ENCODE data around the gene TRIM4. TPM values are rescaled to one million over a fixed set of nuclear protein-coding genes. Genes with fewer than 3 reads are reported as not detected.
"Not testable (repeated sequence)": the region's sequence is repeated elsewhere in the genome, so short reads cannot be mapped to it uniquely, and the experiment has no call there.

The TRIM4 gene
- total RNA-seq, 1 donor from 2014 or later: 8.9 TPM

- H3K9me3 Mint-ChIP-seq: peaks cover 8% of the 10 kb centered on the region
- no peaks in the 10 kb centered on the region for H3K36me3 Mint-ChIP-seq (ENCODE audit: low read depth)
Measured at GRCh38 chr7:99949645-99950228, 30.4 kb upstream of the TRIM4 start.

GRCh38 chr7:99947608-99948007 is 28.3 kb upstream of the TRIM4 start:
- no peak overlapping the region for H3K27ac Mint-ChIP-seq (ENCODE audit: unreplicated experiment)
- no peaks in the 10 kb centered on the region for H3K36me3 Mint-ChIP-seq (ENCODE audit: low read depth)
- H3K27me3 Mint-ChIP-seq (ENCODE audit: low read depth): peaks cover 6% of the 10 kb centered on the region
- H3K4me3 Mint-ChIP-seq: no peak overlapping the region
- no peak for DNase-seq (ENCODE audit: low read depth, low spot score)
- TF ChIP-seq CTCF (conservative IDR thresholded peaks at IDR 0.05): no peak
- peaks cover 31% of the 10 kb centered on the region for H3K4me1 Mint-ChIP-seq
- H3K9me3 Mint-ChIP-seq: peaks cover 8% of the 10 kb centered on the region

More at GRCh38 chr7:99949645-99950228, 30.4 kb upstream of the TRIM4 start:
- Mint-ChIP-seq H3K27ac (ENCODE audit: unreplicated experiment) (no peak overlapping the region), H3K27me3 (ENCODE audit: low read depth) (peaks cover 11% of the 10 kb centered on the region), H3K4me3 (no peak overlapping the region), H3K4me1 (peaks cover 14% of the 10 kb centered on the region)
- no peak for DNase-seq (ENCODE audit: low read depth, low spot score)
- peak; percentile 49 for TF ChIP-seq CTCF (conservative IDR thresholded peaks at IDR 0.05)

GRCh38 chr7:99944497-99945070 is 25.3 kb upstream of the TRIM4 start:
- no peak for DNase-seq (ENCODE audit: low read depth, low spot score)
- Mint-ChIP-seq H3K4me1 (peaks cover 32% of the 10 kb centered on the region), H3K27me3 (ENCODE audit: low read depth) (peaks cover 4% of the 10 kb centered on the region), H3K27ac (ENCODE audit: unreplicated experiment) (peak overlapping the region; percentile 98), H3K9me3 (peaks cover 4% of the 10 kb centered on the region), H3K36me3 (ENCODE audit: low read depth) (no peaks in the 10 kb centered on the region), H3K4me3 (no peak overlapping the region)
- TF ChIP-seq CTCF (conservative IDR thresholded peaks at IDR 0.05): no peak

- Mint-ChIP-seq H3K27ac (ENCODE audit: unreplicated experiment) (peak overlapping the region; percentile 98), H3K4me1 (peaks cover 30% of the 10 kb centered on the region), H3K27me3 (ENCODE audit: low read depth) (peaks cover 2% of the 10 kb centered on the region), H3K36me3 (ENCODE audit: low read depth) (no peaks in the 10 kb centered on the region), H3K9me3 (peaks cover 8% of the 10 kb centered on the region), H3K4me3 (peak overlapping the region; percentile 78)
- DNase-seq (ENCODE audit: low read depth, low spot score): peak; percentile 41
- no peak for TF ChIP-seq CTCF (conservative IDR thresholded peaks at IDR 0.05)
Measured at GRCh38 chr7:99943641-99944496, 24.5 kb upstream of the TRIM4 start.

- DNase-seq (ENCODE audit: low read depth, low spot score): no peak
- peaks cover 7% of the 10 kb centered on the region for H3K27me3 Mint-ChIP-seq (ENCODE audit: low read depth)
- H3K36me3 Mint-ChIP-seq (ENCODE audit: low read depth): peaks cover 6% of the 10 kb centered on the region
- peaks cover 15% of the 10 kb centered on the region for H3K9me3 Mint-ChIP-seq
- H3K4me3 Mint-ChIP-seq: no peak overlapping the region
- no peak overlapping the region for H3K27ac Mint-ChIP-seq (ENCODE audit: unreplicated experiment)
- H3K4me1 Mint-ChIP-seq: peaks cover 24% of the 10 kb centered on the region
- TF ChIP-seq CTCF (conservative IDR thresholded peaks at IDR 0.05): no peak
Measured at GRCh38 chr7:99938296-99938695, 19.0 kb upstream of the TRIM4 start.

GRCh38 chr7:99935009-99935408 is 15.7 kb upstream of the TRIM4 start:
- H3K36me3 Mint-ChIP-seq (ENCODE audit: low read depth); H3K4me3 Mint-ChIP-seq: not testable (repeated sequence)
- peaks cover 13% of the 10 kb centered on the region for H3K9me3 Mint-ChIP-seq

More at GRCh38 chr7:99935009-99935408, 15.7 kb upstream of the TRIM4 start:
- not testable (repeated sequence) for DNase-seq (ENCODE audit: low read depth, low spot score); H3K27ac Mint-ChIP-seq (ENCODE audit: unreplicated experiment)
- Mint-ChIP-seq H3K4me1 (peaks cover 24% of the 10 kb centered on the region), H3K27me3 (ENCODE audit: low read depth) (peaks cover 10% of the 10 kb centered on the region)

Data from neural crest cell (in vitro differentiated cells).